GM12892 (cell line): ENCODE data around the gene KCNJ12.

Experiments
- POLR2A ChIP-seq: IDR thresholded peaks from 2 replicates; pipeline ENCODE4 v1.6.1; 2011; ENCODE audit warnings: low read depth, low read length, control low read depth
- POLR2AphosphoS5 ChIP-seq: IDR thresholded peaks from 2 replicates; pipeline ENCODE4 v1.6.1; 2011; ENCODE audit warnings: low read depth, low read length, control low read depth

- no peak for TF ChIP-seq POLR2AphosphoS5
- TF ChIP-seq POLR2A, result no peak
Measured at GRCh38 chr17:21375162-21375560, 996 bp upstream of the KCNJ12 start.
